Fibroblast of pulmonary artery (primary cell): ENCODE results near the gene HERC5.
A peak's percentile ranks its signal among the peaks of the same experiment; 100 is the strongest.

Experiments used
- DNase-seq: peaks from one replicate; pipeline ENCODE4 v3.0.0-alpha.2; 2010; ENCODE audit warnings: low read depth
- H3K4me3 ChIP-seq: replicated peaks from 2 replicates; pipeline ENCODE4 v1.5.1; 2011; ENCODE audit warnings: low read depth, mild to moderate bottlenecking, control low read depth, low read length, moderate library complexity
- TF ChIP-seq, protein P1 (sequence below): IDR thresholded peaks from 2 replicates; pipeline ENCODE4 v1.5.1; 2011; ENCODE audit warnings: mild to moderate bottlenecking, control low read depth, low read length, inconsistent platforms; ENCODE audit errors: missing control alignments

Gene HERC5

GRCh38 chr4:88456670-88457306 lies at the start of gene HERC5:
TSS of gene HERC5 (plus strand) at chr4:88457119. CDS start at chr4:88457270, 151 bp downstream.
- peak; percentile 92 for DNase-seq
- H3K4me3 ChIP-seq, result peak within 1 kb of the TSS; percentile 64
- TF ChIP-seq, protein P1, sequence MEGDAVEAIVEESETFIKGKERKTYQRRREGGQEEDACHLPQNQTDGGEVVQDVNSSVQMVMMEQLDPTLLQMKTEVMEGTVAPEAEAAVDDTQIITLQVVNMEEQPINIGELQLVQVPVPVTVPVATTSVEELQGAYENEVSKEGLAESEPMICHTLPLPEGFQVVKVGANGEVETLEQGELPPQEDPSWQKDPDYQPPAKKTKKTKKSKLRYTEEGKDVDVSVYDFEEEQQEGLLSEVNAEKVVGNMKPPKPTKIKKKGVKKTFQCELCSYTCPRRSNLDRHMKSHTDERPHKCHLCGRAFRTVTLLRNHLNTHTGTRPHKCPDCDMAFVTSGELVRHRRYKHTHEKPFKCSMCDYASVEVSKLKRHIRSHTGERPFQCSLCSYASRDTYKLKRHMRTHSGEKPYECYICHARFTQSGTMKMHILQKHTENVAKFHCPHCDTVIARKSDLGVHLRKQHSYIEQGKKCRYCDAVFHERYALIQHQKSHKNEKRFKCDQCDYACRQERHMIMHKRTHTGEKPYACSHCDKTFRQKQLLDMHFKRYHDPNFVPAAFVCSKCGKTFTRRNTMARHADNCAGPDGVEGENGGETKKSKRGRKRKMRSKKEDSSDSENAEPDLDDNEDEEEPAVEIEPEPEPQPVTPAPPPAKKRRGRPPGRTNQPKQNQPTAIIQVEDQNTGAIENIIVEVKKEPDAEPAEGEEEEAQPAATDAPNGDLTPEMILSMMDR, result peak; percentile 59

DNA sequence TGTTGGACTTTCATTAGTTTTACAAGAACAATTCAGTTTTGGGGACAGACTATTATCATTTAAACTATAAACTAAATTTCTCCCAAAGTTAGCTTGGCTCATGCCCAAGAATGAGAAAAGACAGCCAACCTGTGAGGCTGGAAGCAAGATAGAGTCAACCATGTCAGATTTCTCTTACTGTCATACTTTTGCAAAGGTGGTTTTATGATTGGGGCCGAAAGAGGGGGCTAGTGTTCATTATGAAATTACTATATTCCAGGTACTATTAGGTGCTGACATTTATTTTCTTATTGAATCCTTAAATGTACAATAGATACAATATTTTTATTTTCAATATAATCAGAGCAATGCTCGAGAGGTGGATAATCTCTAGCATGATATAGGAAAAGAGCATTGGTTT lies 47.7 kb upstream of the HERC5 start:
- no peak overlapping the region for H3K4me3 ChIP-seq
- TF ChIP-seq, protein P1, result no peak
- DNase-seq, result no peak

DNA sequence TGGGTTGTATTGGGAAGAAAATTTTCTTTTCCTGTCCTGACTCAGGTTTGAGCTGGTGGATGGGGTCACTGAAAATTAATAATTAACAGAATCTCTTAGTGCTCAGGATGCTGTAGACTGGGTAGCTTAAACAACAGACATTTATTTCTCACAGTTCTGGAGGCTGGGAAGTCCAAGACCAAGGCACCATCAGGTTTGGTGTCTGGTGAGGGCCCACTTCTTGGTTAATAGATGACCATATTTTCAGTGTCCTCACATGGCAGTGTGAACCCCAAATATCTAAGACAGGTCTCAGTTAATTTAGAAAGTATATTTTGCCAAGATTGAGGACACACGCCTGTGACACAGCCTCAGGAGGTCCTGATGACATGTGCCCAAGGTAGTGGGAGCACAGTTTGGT lies 47.1 kb upstream of the HERC5 start:
- TF ChIP-seq, protein P1, result no peak
- no peak for DNase-seq
- H3K4me3 ChIP-seq, result no peak overlapping the region

DNA sequence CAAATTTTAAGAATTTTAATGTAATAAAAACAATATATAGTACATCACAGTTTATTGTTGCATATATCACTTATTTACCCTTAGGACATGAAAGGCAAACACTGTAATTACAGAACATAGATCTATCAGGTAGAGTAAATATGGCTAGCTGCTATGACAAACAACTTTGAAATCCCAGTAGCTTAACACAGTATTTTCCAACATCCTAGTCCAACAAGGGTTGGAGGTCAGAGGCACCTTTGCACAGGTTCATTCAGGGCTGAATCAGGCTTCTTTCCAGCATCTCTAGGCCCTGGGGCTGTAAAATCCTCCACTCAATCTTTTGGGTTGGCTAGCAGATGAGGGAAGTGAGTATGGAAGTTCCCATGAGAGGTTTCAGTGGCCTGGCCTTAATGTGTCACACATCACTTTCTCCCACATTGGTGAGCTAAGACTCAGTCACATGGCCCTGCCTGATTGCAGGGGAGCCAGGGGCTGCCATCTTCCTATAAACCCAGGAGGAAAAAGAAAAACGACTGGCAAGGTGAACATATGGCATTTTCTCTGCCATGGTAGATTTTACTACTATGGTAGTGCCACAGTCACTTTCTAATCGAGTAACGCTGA lies 45.3 kb upstream of the HERC5 start:
- H3K4me3 ChIP-seq, result no peak overlapping the region
- TF ChIP-seq, protein P1, result no peak
- DNase-seq, result no peak

DNA sequence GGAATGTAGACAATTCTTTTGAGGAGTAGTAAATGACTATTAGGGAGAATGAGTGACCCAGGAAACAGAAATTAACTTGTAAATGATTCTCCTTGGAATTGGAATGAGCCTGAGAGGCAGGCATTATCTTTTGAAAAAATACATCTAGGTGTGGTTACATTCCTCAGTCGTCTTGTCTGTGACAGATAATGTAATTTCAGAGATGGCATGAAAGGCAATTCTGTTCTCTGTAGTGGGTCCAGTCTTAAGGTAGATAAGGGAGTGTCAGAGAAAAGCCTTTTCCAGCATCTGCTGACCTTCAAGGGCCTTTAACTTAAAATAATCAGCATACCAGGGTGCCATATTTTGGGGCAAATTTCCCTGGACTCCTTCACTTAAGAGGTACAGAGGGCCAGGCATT lies 43.1 kb upstream of the HERC5 start:
- no peak overlapping the region for H3K4me3 ChIP-seq
- no peak for DNase-seq
- TF ChIP-seq, protein P1, result no peak

GRCh38 chr4:88414755-88415154 lies 42.2 kb upstream of the HERC5 start:
- H3K4me3 ChIP-seq, result no peak overlapping the region
- no peak for DNase-seq
- TF ChIP-seq, protein P1, result no peak

GRCh38 chr4:88415982-88416381 lies 40.9 kb upstream of the HERC5 start:
- TF ChIP-seq, protein P1, result no peak
- DNase-seq, result no peak
- no peak overlapping the region for H3K4me3 ChIP-seq
